ENCODE results near the gene TMEM40. TPM values are rescaled to one million over a fixed set of nuclear protein-coding genes. Genes with fewer than 3 reads are reported as not detected.

TMEM40 gene
- total RNA-seq, 2 donors from 2014 or later: not detected

- DNase-seq: no peak
- H3K9ac ChIP-seq (ENCODE audit: low read depth in 2 of 2, low read length in 2 of 2): no peak overlapping the region
- no peaks in the 10 kb centered on the region for H3K9me3 ChIP-seq
Measured at GRCh38 chr3:12758025-12758781, 856 bp downstream of the TMEM40 start.

GRCh38 chr3:12756635-12757034 lies 2.4 kb downstream of the TMEM40 start:
- no peaks in the 10 kb centered on the region for H3K4me1 ChIP-seq
- H3K27me3 ChIP-seq: no peaks in the 10 kb centered on the region
- H3K27ac ChIP-seq: no peak overlapping the region
- H3K4me3 ChIP-seq: no peak overlapping the region
- no peaks in the 10 kb centered on the region for H3K36me3 ChIP-seq
- H3K9me3 ChIP-seq: no peaks in the 10 kb centered on the region
- no peak for DNase-seq
- intact Hi-C loops (cut with DNase I): no loop called here
- no peak for TF ChIP-seq CTCF (IDR thresholded peaks at IDR 0.05)
- H3K9ac ChIP-seq (ENCODE audit: low read depth in 2 of 2, low read length in 2 of 2): no peak overlapping the region

More at GRCh38 chr3:12758025-12758781, 856 bp downstream of the TMEM40 start:
- no peak overlapping the region for H3K4me3 ChIP-seq
- H3K36me3 ChIP-seq: no peaks in the 10 kb centered on the region
- TF ChIP-seq CTCF (IDR thresholded peaks at IDR 0.05): no peak
- H3K4me1 ChIP-seq: no peaks in the 10 kb centered on the region
- no peaks in the 10 kb centered on the region for H3K27me3 ChIP-seq
- intact Hi-C loops (cut with DNase I): no loop called here
- H3K27ac ChIP-seq: no peak overlapping the region

- Histone ChIP-seq H3K9me3 (no peaks in the 10 kb centered on the region), H3K9ac (ENCODE audit: low read depth in 2 of 2, low read length in 2 of 2) (no peak overlapping the region), H3K27me3 (no peaks in the 10 kb centered on the region), H3K36me3 (no peaks in the 10 kb centered on the region), H3K4me1 (no peaks in the 10 kb centered on the region), H3K27ac (no peak overlapping the region), H3K4me3 (no peak overlapping the region)
- TF ChIP-seq CTCF (IDR thresholded peaks at IDR 0.05): no peak
- no peak for DNase-seq
- intact Hi-C loops (cut with DNase I): no loop called here
Measured at GRCh38 chr3:12756175-12756574, 2.9 kb downstream of the TMEM40 start.

DNA sequence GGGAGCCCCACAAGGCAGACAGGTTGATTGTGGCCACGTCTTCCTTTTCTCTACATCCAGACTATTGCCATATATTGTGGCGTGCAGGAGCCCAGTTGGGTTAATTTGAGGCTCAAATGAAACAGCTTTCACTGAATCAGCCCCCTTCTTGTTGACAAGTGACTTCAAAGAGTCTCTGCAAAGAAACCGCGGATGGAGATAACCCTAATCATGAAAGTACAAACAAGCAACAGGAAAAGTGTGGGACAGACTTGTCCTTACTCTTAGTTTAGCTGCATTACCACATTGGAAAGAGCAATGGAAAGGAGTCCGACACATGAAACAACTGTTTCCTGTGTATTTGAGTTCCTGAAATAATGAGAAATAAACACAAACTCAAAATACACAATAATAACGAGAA lies 3.3 kb downstream of the TMEM40 start:
- H3K27me3 ChIP-seq: no peaks in the 10 kb centered on the region
- intact Hi-C loops (cut with DNase I): no loop called here
- no peak for TF ChIP-seq CTCF (IDR thresholded peaks at IDR 0.05)
- H3K27ac ChIP-seq: no peak overlapping the region
- H3K9me3 ChIP-seq: no peaks in the 10 kb centered on the region
- no peak for DNase-seq
- no peaks in the 10 kb centered on the region for H3K36me3 ChIP-seq
- H3K4me1 ChIP-seq: no peaks in the 10 kb centered on the region
- H3K4me3 ChIP-seq: no peak overlapping the region
- no peak overlapping the region for H3K9ac ChIP-seq (ENCODE audit: low read depth in 2 of 2, low read length in 2 of 2)

DNA sequence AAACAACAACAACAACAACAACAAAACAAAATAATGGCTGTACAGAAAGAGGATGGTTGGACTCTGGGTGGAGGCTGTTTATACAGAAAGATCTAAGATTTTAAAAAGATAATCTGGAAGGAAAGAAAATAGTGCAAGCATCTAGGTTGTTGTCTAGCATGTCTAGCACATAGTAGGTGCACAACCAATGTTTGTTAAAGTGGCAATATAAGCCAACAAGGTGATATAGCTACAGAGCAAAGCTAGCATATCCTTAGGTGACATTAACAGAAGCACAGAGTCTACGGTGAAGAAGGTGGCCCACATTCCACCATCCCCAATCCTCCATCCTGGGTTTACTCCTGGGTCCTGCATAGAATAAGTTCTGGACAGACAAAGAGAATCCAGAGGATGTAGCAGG lies 4.7 kb downstream of the TMEM40 start:
- H3K4me3 ChIP-seq: no peak overlapping the region
- no peaks in the 10 kb centered on the region for H3K4me1 ChIP-seq
- no peak overlapping the region for H3K9ac ChIP-seq (ENCODE audit: low read depth in 2 of 2, low read length in 2 of 2)
- DNase-seq: no peak
- H3K9me3 ChIP-seq: no peaks in the 10 kb centered on the region
- no peaks in the 10 kb centered on the region for H3K27me3 ChIP-seq
- H3K36me3 ChIP-seq: no peaks in the 10 kb centered on the region
- intact Hi-C loops (cut with DNase I): no loop called here
- TF ChIP-seq CTCF (IDR thresholded peaks at IDR 0.05): no peak
- no peak overlapping the region for H3K27ac ChIP-seq
